Measurements from ENCODE around the gene TEX264.

DNA sequence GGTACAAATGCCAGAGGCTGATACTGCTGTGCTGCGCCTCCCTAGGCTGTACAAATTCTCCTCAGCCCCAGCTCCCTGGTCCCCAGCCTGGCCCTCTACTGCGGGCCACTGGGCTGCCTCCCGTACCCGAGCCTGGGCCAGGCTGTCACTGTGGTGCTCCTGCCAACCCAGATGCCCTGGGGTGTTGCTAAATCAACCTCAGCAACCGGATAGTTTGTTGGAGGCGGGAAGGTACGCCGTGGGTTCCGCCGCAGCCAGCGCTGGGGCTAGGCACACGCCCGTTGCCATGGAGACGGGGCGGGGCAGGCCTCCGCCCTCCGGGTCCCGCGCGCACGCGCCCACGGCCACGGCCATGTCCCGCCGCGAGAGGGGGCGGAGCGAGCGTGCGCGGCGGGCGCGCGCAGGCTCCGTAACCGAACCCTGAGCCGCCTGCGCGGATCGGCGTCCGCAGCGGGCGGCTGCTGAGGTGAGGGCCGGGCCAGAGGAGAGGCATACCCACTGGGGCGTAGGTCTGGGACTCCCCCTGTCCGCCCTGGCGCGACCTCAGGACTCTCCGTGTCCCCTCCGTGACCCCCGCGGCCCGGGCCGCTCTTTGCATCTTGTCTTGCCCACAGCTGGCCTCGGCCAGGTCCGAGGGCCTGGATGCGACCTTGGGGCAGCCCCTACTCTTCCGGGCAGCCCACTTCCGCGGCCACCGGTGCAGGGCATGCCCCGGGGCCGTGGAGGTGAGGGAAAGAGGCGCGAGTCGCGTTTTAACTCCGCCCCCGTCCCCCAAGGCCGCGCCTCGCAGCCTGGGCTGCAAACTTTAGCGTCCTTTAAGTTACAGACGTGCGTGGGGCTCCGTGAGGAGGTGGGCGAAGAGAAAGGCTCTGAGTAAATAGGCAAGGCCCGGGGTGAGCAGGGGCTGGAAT, at the start of gene TEX264:
- TF ChIP-seq POLR2A (IDR thresholded peaks at IDR 0.05) (peak; percentile 79), EP300 (IDR thresholded peaks at IDR 0.05; ENCODE audit: low read depth) (no peak), POLR2AphosphoS5 (IDR thresholded peaks at IDR 0.05) (peak; percentile 72 to 89 (median 86))
- TF ChIP-seq, protein P1, sequence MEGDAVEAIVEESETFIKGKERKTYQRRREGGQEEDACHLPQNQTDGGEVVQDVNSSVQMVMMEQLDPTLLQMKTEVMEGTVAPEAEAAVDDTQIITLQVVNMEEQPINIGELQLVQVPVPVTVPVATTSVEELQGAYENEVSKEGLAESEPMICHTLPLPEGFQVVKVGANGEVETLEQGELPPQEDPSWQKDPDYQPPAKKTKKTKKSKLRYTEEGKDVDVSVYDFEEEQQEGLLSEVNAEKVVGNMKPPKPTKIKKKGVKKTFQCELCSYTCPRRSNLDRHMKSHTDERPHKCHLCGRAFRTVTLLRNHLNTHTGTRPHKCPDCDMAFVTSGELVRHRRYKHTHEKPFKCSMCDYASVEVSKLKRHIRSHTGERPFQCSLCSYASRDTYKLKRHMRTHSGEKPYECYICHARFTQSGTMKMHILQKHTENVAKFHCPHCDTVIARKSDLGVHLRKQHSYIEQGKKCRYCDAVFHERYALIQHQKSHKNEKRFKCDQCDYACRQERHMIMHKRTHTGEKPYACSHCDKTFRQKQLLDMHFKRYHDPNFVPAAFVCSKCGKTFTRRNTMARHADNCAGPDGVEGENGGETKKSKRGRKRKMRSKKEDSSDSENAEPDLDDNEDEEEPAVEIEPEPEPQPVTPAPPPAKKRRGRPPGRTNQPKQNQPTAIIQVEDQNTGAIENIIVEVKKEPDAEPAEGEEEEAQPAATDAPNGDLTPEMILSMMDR (IDR thresholded peaks at IDR 0.05): no peak
